ENCODE measurements around the gene MAST2.
A peak's percentile ranks its signal among the peaks of the same experiment; 100 is the strongest.
"Not testable (repeated sequence)": the region's sequence is repeated elsewhere in the genome, so short reads cannot be mapped to it uniquely, and the experiment has no call there.

Gene MAST2

GRCh38 chr1:45803299-45803780 lies at the start of gene MAST2:
MAST2 (plus strand) TSS chr1:45803612; CDS start chr1:45803896, 284 bp downstream.
- DNase-seq = peak; percentile 83
- in situ Hi-C loops (cut with MboI; ENCODE audit: low pct_unique_long_range_greater_than_20kb, low sequenced_read_pairs) = no loop called here

GRCh38 chr1:45755697-45756096 lies 47.7 kb upstream of the MAST2 start:
- in situ Hi-C loops (cut with MboI; ENCODE audit: low pct_unique_long_range_greater_than_20kb, low sequenced_read_pairs) = no loop called here
- DNase-seq = no peak

GRCh38 chr1:45762291-45762690 lies 41.1 kb upstream of the MAST2 start:
- in situ Hi-C loops (cut with MboI; ENCODE audit: low pct_unique_long_range_greater_than_20kb, low sequenced_read_pairs) = no loop called here
- DNase-seq = peak; percentile 47

GRCh38 chr1:45765999-45766792 lies 37.2 kb upstream of the MAST2 start:
- in situ Hi-C loops (cut with MboI; ENCODE audit: low pct_unique_long_range_greater_than_20kb, low sequenced_read_pairs) = no loop called here
- no peak for DNase-seq

GRCh38 chr1:45767035-45767434 lies 36.4 kb upstream of the MAST2 start:
- in situ Hi-C loops (cut with MboI; ENCODE audit: low pct_unique_long_range_greater_than_20kb, low sequenced_read_pairs) = no loop called here
- DNase-seq = peak; percentile 45

- in situ Hi-C loops (cut with MboI; ENCODE audit: low pct_unique_long_range_greater_than_20kb, low sequenced_read_pairs) = no loop called here
- peak; percentile 37 for DNase-seq
Observed at GRCh38 chr1:45769261-45769932, 34.0 kb upstream of the MAST2 start.

- in situ Hi-C loops (cut with MboI; ENCODE audit: low pct_unique_long_range_greater_than_20kb, low sequenced_read_pairs) = no loop called here
- DNase-seq = no peak
Observed at GRCh38 chr1:45772971-45773370, 30.4 kb upstream of the MAST2 start.

- in situ Hi-C loops (cut with MboI; ENCODE audit: low pct_unique_long_range_greater_than_20kb, low sequenced_read_pairs) = no loop called here
- no peak for DNase-seq
Observed at GRCh38 chr1:45775794-45776193, 27.6 kb upstream of the MAST2 start.

- in situ Hi-C loops (cut with MboI; ENCODE audit: low pct_unique_long_range_greater_than_20kb, low sequenced_read_pairs) = no loop called here
Observed at GRCh38 chr1:45785583-45785982, 17.8 kb upstream of the MAST2 start.

GRCh38 chr1:45787905-45788304 lies 15.5 kb upstream of the MAST2 start:
- in situ Hi-C loops (cut with MboI; ENCODE audit: low pct_unique_long_range_greater_than_20kb, low sequenced_read_pairs) = no loop called here

More at GRCh38 chr1:45785583-45785982, 17.8 kb upstream of the MAST2 start:
- peak; percentile 87 for DNase-seq

GRCh38 chr1:45789601-45790000 lies 13.8 kb upstream of the MAST2 start:
- no peak for DNase-seq
- in situ Hi-C loops (cut with MboI; ENCODE audit: low pct_unique_long_range_greater_than_20kb, low sequenced_read_pairs) = no loop called here

More at GRCh38 chr1:45787905-45788304, 15.5 kb upstream of the MAST2 start:
- peak; percentile 43 for DNase-seq

- DNase-seq = no peak
- in situ Hi-C loops (cut with MboI; ENCODE audit: low pct_unique_long_range_greater_than_20kb, low sequenced_read_pairs) = no loop called here
Observed at GRCh38 chr1:45792744-45793143, 10.7 kb upstream of the MAST2 start.

- in situ Hi-C loops (cut with MboI; ENCODE audit: low pct_unique_long_range_greater_than_20kb, low sequenced_read_pairs) = no loop called here
- no peak for DNase-seq
Observed at GRCh38 chr1:45793942-45794604, 9.3 kb upstream of the MAST2 start.

GRCh38 chr1:45796381-45796780 lies 7.0 kb upstream of the MAST2 start:
- in situ Hi-C loops (cut with MboI; ENCODE audit: low pct_unique_long_range_greater_than_20kb, low sequenced_read_pairs) = no loop called here
- no peak for DNase-seq

- DNase-seq = no peak
- in situ Hi-C loops (cut with MboI; ENCODE audit: low pct_unique_long_range_greater_than_20kb, low sequenced_read_pairs) = no loop called here
Observed at GRCh38 chr1:45796946-45797345, 6.5 kb upstream of the MAST2 start.

GRCh38 chr1:45800899-45801298 lies 2.5 kb upstream of the MAST2 start:
- in situ Hi-C loops (cut with MboI; ENCODE audit: low pct_unique_long_range_greater_than_20kb, low sequenced_read_pairs) = no loop called here
- no peak for DNase-seq

GRCh38 chr1:45802343-45803298 lies 791 bp upstream of the MAST2 start:
- in situ Hi-C loops (cut with MboI; ENCODE audit: low pct_unique_long_range_greater_than_20kb, low sequenced_read_pairs) = no loop called here
- DNase-seq = peak; percentile 51

GRCh38 chr1:45803781-45804668 lies 613 bp downstream of the MAST2 start:
- peak; percentile 26 for DNase-seq
- in situ Hi-C loops (cut with MboI; ENCODE audit: low pct_unique_long_range_greater_than_20kb, low sequenced_read_pairs) = not testable (repeated sequence)
